Hepatocyte (in vitro differentiated cells): ENCODE measurements around the gene DDT. TPM values are rescaled to one million over a fixed set of nuclear protein-coding genes. Genes with fewer than 3 reads are reported as not detected.

Experiments used
- DNase-seq: peaks from one replicate; pipeline ENCODE4 v3.0.0-alpha.2; 2016; ENCODE audit warnings: low spot score
- H2AFZ ChIP-seq: fragments of 200-600 bp; sonication (generic); 2 replicates; pipeline ENCODE4 v1.6.0; 2016; ENCODE audit warnings: antibody characterized with exemption, mild to moderate bottlenecking
- H3K27ac ChIP-seq: fragments of 200-600 bp; sonication (generic); 2 replicates; pipeline ENCODE4 v1.5.1; 2016; ENCODE audit warnings: mild to moderate bottlenecking
- H3K27me3 ChIP-seq: fragments of 200-600 bp; sonication (generic); 2 replicates; pipeline ENCODE4 v1.6.1; 2016
- H3K36me3 ChIP-seq: fragments of 200-600 bp; sonication (generic); replicated peaks from 2 replicates; pipeline ENCODE4 v1.5.1; 2016; ENCODE audit warnings: low read depth; ENCODE audit not compliant: insufficient read depth
- H3K4me1 ChIP-seq: fragments of 200-600 bp; sonication (generic); 2 replicates; pipeline ENCODE4 v1.5.1; 2016; ENCODE audit warnings: mild to moderate bottlenecking, moderate library complexity; ENCODE audit not compliant: insufficient read depth
- H3K4me2 ChIP-seq: fragments of 200-600 bp; sonication (generic); 2 replicates; pipeline ENCODE4 v1.6.0; 2016
- H3K4me3 ChIP-seq: fragments of 200-600 bp; sonication (generic); 2 replicates; pipeline ENCODE4 v1.5.1; 2016; ENCODE audit warnings: mild to moderate bottlenecking
- H3K79me2 ChIP-seq: fragments of 200-600 bp; sonication (generic); 2 replicates; pipeline ENCODE4 v1.6.0; 2017; ENCODE audit warnings: mild to moderate bottlenecking
- H3K9me2 ChIP-seq: fragments of 200-600 bp; sonication (generic); replicated peaks from 2 replicates; pipeline ENCODE4 v1.6.0; 2017; ENCODE audit warnings: mild to moderate bottlenecking; ENCODE audit not compliant: insufficient read depth
- H3K9me3 ChIP-seq: fragments of 200-600 bp; sonication (generic); 2 replicates; pipeline ENCODE4 v1.5.1; 2016; ENCODE audit warnings: low read depth, mild to moderate bottlenecking
- H4K20me1 ChIP-seq: fragments of 200-600 bp; sonication (generic); 2 replicates; pipeline ENCODE4 v1.6.0; 2016; ENCODE audit warnings: mild to moderate bottlenecking; ENCODE audit not compliant: insufficient read depth, poor library complexity, severe bottlenecking
- CTCF ChIP-seq: fragments of 200-600 bp; sonication (generic); IDR thresholded peaks from 2 replicates; pipeline ENCODE4 v1.5.1; 2016; ENCODE audit warnings: antibody characterized with exemption, mild to moderate bottlenecking; ENCODE audit not compliant: poor library complexity
- EZH2 ChIP-seq: fragments of 200-600 bp; sonication (generic); IDR thresholded peaks from 2 replicates; pipeline ENCODE4 v1.6.1; 2016; ENCODE audit warnings: antibody characterized with exemption, mild to moderate bottlenecking, borderline replicate concordance
- EZH2phosphoT487 ChIP-seq: fragments of 200-600 bp; sonication (generic); IDR thresholded peaks from one replicate; pipeline ENCODE4 v1.6.1; 2018; ENCODE audit warnings: antibody characterized with exemption, mild to moderate bottlenecking, low read depth, moderate library complexity; ENCODE audit not compliant: unreplicated experiment, severe bottlenecking
- WGBS: methylation state at CpG from one replicate; pipeline ENCODE4 v1.1.6; 2016; ENCODE audit warnings: low lambda C conversion rate; ENCODE audit errors: missing lambda C conversion rate; 5-methylcytosine and 5-hydroxymethylcytosine counted together
- polyA plus RNA-seq: library from polyadenylated mRNA; unstranded; fragments of >200 nt; fragmentation: Nextera tagmentation; extraction: Ambion mirVana; gene quantifications from 2 replicates; pipeline ENCODE4 v1.2.1, GENCODE V29; 2016
- total RNA-seq: library from RNA; depleted of rRNA; stranded (reverse); fragments of >200 nt; gene quantifications from 2 replicates; pipeline ENCODE4 v1.2.3, GENCODE V29; 2014

Gene DDT
- total and polyA plus RNA-seq, 2 experiments from 2014 or later = 136 to 223 TPM

- no peaks in the 10 kb centered on the region for H3K27me3 ChIP-seq
- peaks cover 22% of the 10 kb centered on the region for H3K79me2 ChIP-seq
- no peak overlapping the region for H3K4me3 ChIP-seq
- no peaks in the 10 kb centered on the region for H3K36me3 ChIP-seq
- H3K9me3 ChIP-seq = no peaks in the 10 kb centered on the region
- H3K9me2 ChIP-seq = no peaks in the 10 kb centered on the region
- no peak overlapping the region for H3K4me2 ChIP-seq
- peak overlapping the region; percentile 64 for H3K27ac ChIP-seq
- no peak for TF ChIP-seq EZH2phosphoT487
- TF ChIP-seq EZH2 = no peak
- no peak for TF ChIP-seq CTCF
- 78% methylated on average over 6 of the region's 6 CpGs for WGBS
- H3K4me1 ChIP-seq = peaks cover 12% of the 10 kb centered on the region
- H4K20me1 ChIP-seq = no peaks in the 10 kb centered on the region
- no peak for DNase-seq
- H2AFZ ChIP-seq = peak overlapping the region; percentile 32
Measured at GRCh38 chr22:24008381-24009226, 34.4 kb upstream of the DDT start.

DNA sequence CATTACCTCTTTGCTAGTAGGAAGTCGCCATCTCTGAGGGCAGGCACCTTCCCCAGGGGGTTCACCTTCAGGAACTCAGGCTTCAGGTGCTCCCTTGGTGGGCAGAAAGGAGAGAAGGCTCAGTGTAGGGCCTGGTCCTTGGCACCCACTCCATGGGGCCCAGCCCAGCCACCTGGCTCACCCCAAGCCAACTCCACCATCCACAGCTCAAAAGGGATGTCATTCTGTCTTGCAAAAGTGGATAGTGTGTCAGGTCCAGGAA lies 33.7 kb upstream of the DDT start:
- no peak overlapping the region for H2AFZ ChIP-seq
- no peak overlapping the region for H3K4me2 ChIP-seq
- no peaks in the 10 kb centered on the region for H3K9me3 ChIP-seq
- peaks cover 15% of the 10 kb centered on the region for H3K79me2 ChIP-seq
- TF ChIP-seq EZH2 = no peak
- TF ChIP-seq CTCF = no peak
- no peak for TF ChIP-seq EZH2phosphoT487
- WGBS = 96% methylated on average over 1 of the region's 1 CpG
- H3K9me2 ChIP-seq = no peaks in the 10 kb centered on the region
- no peaks in the 10 kb centered on the region for H3K27me3 ChIP-seq
- no peak overlapping the region for H3K4me3 ChIP-seq
- H4K20me1 ChIP-seq = no peaks in the 10 kb centered on the region
- H3K27ac ChIP-seq = no peak overlapping the region
- DNase-seq = no peak
- H3K4me1 ChIP-seq = peaks cover 10% of the 10 kb centered on the region
- H3K36me3 ChIP-seq = no peaks in the 10 kb centered on the region

DNA sequence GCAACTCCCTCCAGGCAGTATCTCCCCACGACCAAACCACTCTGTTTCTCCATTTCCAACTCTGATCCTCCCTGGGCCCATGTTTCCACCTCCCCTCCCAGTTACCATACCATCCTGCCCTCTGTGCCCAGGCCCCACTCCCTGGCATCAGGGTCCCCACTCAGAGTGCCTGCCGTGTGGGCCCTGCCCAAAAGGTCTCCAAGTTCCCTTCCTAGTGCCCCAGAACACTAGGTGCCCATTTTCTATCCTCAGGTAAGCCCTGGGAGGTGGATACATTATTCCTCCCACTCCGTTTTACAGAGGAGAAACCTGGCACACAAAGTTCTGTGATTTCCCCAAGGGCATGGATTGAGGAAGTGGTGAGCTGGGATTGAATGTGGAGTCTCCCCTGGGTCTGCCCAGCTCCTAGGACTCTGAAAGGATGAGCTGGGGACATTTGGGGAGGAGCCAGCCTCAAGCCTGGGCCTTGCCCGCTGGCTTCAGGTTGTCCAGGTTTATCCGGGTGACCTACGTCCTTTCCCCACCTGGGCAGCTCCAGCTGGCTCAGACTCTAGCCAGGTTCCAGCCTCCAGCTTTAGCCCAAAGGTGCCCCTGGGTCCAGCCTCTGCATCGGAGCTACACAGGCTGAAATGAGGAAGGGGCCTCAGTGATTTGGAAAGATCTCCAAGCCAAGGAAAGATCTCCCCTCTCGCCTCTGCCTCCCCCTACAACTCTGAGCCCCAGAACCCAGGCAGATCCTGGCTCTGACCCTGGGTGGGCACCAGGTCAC lies 33.2 kb upstream of the DDT start:
- H2AFZ ChIP-seq = no peak overlapping the region
- no peaks in the 10 kb centered on the region for H3K9me2 ChIP-seq
- no peak overlapping the region for H3K4me2 ChIP-seq
- no peak overlapping the region for H3K4me3 ChIP-seq
- no peaks in the 10 kb centered on the region for H3K27me3 ChIP-seq
- DNase-seq = no peak
- H3K36me3 ChIP-seq = no peaks in the 10 kb centered on the region
- peaks cover 10% of the 10 kb centered on the region for H3K79me2 ChIP-seq
- H3K27ac ChIP-seq = no peak overlapping the region
- peaks cover 5% of the 10 kb centered on the region for H3K4me1 ChIP-seq
- no peaks in the 10 kb centered on the region for H3K9me3 ChIP-seq
- no peaks in the 10 kb centered on the region for H4K20me1 ChIP-seq
- TF ChIP-seq EZH2 (no peak), CTCF (no peak), EZH2phosphoT487 (no peak)
- 86% methylated on average over 8 of the region's 8 CpGs for WGBS
